Cardiac fibroblast (primary cell): ENCODE data around the gene NID2.

Experiments
- DNase-seq, 2 donors: peaks; one replicate each; pipeline versions ENCODE4 v3.0.0 to v3.0.0-alpha.2; 2010; ENCODE audit warnings: low read depth in 2 of 2
- H3K4me3 ChIP-seq, 2 donors: replicated peaks in 1 of 2; 1 replicate in 1 of 2; 2 replicates in 1 of 2; pipeline ENCODE4 v1.5.1; 2011; ENCODE audit warnings: low read depth in 2 of 2, low read length in 2 of 2, mild to moderate bottlenecking in 2 of 2, moderate library complexity in 1 of 2
- TF ChIP-seq, protein P1 (sequence below): IDR thresholded peaks from one replicate; pipeline ENCODE4 v1.5.1; 2011; ENCODE audit warnings: low read depth, mild to moderate bottlenecking, low read length, inconsistent platforms

Gene NID2

DNA sequence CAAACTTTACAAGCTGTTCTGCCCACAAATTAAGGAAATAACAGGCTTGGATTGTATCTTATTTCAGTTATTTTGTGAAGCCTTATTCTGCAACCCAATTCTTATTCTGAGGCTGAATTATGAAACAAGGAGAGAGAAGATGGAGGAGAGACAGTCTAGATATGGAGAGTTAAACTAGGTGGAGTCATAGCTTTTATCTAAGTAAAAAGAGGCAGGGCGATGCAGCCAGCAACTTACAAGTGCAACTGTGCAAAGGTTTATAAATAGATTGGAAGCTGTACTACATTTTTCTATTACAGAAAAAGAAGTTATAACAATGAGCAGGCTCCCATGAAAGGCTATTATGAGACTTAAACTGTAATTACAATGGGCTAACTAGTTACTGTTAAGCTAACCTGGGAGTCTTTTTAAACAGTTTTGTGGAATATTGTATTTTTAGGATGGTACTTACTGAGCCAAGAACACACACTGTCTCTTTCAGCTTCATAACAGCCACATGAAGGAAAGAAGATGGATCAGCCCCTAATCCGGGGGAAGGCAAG lies 22.4 kb downstream of the NID2 start:
- DNase-seq: no peak
- TF ChIP-seq, protein P1, sequence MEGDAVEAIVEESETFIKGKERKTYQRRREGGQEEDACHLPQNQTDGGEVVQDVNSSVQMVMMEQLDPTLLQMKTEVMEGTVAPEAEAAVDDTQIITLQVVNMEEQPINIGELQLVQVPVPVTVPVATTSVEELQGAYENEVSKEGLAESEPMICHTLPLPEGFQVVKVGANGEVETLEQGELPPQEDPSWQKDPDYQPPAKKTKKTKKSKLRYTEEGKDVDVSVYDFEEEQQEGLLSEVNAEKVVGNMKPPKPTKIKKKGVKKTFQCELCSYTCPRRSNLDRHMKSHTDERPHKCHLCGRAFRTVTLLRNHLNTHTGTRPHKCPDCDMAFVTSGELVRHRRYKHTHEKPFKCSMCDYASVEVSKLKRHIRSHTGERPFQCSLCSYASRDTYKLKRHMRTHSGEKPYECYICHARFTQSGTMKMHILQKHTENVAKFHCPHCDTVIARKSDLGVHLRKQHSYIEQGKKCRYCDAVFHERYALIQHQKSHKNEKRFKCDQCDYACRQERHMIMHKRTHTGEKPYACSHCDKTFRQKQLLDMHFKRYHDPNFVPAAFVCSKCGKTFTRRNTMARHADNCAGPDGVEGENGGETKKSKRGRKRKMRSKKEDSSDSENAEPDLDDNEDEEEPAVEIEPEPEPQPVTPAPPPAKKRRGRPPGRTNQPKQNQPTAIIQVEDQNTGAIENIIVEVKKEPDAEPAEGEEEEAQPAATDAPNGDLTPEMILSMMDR: no peak
- no peak overlapping the region for H3K4me3 ChIP-seq

DNA sequence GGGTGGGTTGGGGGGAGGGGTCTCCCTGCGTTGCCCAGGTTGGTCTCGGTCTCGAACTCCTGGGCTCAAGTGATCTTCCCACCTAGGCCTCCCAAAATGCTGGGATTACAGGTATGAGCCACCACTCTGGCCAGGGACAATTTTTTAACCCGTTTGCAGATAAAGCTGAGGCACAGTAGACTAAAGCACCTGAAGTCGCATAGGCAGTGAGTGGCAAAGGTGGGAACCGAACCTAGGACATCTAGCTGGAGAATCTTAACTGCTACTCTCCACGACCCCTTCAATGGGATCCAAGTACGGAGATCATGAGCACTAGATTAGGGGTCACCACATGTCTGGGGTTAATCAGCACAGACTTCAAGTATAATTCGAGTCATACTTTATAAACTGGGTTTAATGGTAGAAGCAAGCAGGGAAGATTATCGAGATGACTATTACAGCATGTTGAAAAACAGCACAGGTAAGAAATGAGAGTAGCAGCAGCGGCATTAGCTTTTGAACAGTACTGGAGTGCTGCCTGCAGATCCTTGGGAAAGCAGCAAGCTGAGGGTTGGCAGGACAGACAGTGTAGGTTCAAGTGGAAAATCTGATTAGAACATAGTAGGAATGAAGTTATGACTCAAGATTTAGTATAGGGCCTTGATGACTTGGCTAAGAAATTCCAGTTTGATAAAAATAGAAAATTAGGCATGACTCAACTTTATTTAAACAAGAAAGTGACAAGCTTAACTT lies 23.9 kb downstream of the NID2 start:
- H3K4me3 ChIP-seq: no peak overlapping the region
- peak; percentile 88 for DNase-seq
- TF ChIP-seq, protein P1: no peak

DNA sequence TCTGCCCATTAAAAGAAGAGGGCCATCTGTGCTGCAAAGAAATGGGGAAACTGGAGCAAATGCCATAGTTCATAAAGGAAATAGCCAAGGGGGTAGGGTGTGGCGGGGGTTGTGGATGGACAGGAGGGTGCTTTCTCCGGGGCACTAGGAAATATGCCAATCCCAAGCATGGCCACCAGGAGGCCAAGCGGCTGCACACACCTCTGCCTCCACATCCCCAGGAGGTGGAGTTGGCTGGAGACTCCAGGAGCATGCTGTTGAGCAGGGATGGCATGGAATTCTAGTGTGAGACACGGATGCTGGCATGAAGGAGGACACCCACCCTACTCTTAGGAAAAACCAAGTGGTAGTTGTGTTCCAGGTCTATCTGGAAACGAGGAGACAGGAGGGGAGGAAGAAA lies 25.2 kb downstream of the NID2 start:
- H3K4me3 ChIP-seq: no peak overlapping the region
- TF ChIP-seq, protein P1: peak; percentile 67
- DNase-seq: peak; percentile 49 to 53

DNA sequence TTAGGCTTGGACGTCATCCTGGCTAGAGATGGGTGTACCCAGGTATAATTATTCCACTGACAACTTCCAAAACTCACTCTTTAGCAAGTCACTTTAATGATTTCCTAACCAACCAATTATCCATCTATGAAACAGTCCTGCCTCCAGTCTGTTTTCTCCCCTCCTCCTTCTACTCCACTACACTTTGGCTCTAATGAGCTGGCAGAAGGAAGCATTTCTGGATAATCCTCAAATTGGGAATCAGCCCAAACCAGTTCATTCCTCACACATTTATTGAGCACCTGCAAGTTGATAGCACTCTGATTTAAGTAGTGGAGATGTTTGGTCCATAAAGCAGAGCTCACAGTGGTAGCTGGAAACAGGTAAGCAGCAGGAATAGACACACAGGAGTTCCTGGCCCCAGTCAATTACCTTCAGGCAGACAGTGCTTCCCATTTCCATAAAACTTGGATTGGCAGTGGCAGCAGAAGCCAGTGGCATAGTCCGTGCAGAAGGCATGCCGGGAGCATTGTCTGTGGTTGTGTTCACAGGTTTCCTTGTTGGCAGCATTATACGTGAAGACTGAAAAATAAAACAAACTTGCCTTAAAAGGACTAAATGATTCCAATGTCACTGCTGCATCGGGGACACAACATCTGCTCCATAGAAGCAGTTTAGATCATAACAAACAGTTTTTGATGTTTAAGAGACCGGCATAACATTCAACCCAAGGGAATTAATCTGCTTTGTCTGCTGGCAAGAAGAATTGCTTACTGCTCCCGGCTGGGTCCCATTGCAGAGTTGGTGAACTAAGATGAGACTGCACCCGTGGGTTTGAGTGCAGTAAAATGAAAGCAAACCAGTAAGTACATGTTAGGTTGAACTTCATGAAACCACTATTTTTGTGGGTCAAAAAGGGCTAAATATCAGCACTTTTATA lies 26.2 kb downstream of the NID2 start:
- TF ChIP-seq, protein P1: no peak
- H3K4me3 ChIP-seq: no peak overlapping the region

DNA sequence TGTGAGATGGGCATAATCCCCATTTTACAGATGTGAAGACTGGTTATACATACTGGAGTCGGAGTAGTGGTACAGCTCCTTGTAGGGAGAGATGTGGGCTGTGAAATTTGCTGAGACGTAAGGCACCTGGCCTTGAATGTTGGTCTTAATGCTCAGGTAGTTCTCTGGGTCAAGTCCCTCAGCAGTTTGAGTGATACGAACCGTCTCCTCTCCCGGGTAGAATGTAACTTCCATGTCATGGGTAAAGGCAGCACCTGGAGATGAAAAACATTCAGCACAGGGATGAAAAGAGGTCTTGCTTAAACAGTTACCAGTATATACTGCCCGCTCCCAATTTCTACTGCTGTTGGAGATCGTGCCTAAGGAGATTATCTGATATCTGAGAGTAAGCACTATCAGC lies 28.3 kb downstream of the NID2 start:
- no peak for DNase-seq
- H3K4me3 ChIP-seq: no peak overlapping the region
- TF ChIP-seq, protein P1: no peak

More for the DNA sequence above, 26.2 kb downstream of the NID2 start:
- DNase-seq: no peak

GRCh38 chr14:52039124-52039815 lies 29.6 kb downstream of the NID2 start:
- DNase-seq: no peak
- no peak overlapping the region for H3K4me3 ChIP-seq
- TF ChIP-seq, protein P1: no peak
